GM12801 (cell line): ENCODE results near the gene PUS3.

ENCODE experiments used
- TF ChIP-seq, protein P1 (sequence below): IDR thresholded peaks from one replicate; pipeline ENCODE4 v1.5.1; 2011; ENCODE audit warnings: control low read depth; ENCODE audit not compliant: insufficient read length; ENCODE audit errors: extremely low read depth

Gene PUS3

DNA sequence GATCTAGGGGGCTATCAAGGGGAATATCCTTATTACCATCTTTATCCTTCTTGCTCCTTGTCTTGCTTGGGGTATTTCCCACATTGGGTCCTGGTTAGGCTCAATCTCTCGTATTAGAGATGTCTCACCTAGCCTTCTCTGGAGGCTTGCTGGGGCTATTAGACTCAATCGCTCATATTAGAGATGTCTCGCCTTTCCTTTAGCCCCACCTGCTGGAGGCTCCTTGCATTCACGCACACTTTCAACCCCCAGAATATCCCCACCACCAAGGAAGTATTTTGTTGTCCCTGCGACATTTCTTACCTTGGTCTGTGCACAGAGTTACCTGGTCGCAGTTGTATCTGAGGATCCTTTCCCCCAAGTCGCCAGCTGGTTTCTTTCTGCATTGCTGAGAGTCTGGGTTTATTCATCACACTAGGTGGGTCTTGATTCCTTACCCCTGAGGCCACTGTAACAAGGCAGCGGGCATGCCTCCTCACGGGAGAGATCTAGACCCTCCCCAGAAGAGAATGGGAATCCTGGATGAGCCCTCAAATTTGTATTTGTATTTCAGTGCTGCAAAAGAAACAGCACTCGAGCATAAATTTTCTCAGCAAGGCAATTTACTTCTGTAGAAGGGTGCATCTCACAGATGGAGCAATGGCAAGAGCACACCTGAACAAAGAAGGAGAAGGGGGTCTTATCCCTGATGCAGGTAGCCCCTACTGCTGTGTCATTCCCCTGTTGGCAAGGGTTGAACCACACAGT, 31.4 kb downstream of the PUS3 start:
- TF ChIP-seq, protein P1, sequence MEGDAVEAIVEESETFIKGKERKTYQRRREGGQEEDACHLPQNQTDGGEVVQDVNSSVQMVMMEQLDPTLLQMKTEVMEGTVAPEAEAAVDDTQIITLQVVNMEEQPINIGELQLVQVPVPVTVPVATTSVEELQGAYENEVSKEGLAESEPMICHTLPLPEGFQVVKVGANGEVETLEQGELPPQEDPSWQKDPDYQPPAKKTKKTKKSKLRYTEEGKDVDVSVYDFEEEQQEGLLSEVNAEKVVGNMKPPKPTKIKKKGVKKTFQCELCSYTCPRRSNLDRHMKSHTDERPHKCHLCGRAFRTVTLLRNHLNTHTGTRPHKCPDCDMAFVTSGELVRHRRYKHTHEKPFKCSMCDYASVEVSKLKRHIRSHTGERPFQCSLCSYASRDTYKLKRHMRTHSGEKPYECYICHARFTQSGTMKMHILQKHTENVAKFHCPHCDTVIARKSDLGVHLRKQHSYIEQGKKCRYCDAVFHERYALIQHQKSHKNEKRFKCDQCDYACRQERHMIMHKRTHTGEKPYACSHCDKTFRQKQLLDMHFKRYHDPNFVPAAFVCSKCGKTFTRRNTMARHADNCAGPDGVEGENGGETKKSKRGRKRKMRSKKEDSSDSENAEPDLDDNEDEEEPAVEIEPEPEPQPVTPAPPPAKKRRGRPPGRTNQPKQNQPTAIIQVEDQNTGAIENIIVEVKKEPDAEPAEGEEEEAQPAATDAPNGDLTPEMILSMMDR: no peak

DNA sequence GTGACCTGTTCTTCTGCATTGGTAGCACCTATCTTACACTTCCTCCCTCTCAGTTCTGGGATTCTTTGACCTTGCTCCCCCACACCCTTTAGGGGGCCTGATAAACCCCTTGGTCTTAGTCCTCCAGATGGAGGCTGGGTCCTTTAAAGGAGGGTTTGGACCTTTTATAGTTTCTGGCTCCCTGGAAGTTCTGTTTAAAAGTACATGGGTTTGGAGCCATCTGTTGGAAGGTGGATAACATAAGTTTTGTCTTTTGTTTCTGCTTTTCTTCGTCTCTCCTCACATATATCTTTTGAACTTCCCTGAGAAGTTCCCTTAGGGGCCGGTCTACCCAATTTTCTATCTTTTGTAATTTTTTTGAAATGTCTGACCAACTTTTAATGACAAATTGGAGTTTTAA, 33.5 kb downstream of the PUS3 start:
- TF ChIP-seq, protein P1: no peak

GRCh38 chr11:125846188-125846587, 56.8 kb downstream of the PUS3 start:
- TF ChIP-seq, protein P1: no peak
